ENCODE results near the gene MID2.
"Not testable (repeated sequence)": the region's sequence is repeated elsewhere in the genome, so short reads cannot be mapped to it uniquely, and the experiment has no call there.

The MID2 gene

DNA sequence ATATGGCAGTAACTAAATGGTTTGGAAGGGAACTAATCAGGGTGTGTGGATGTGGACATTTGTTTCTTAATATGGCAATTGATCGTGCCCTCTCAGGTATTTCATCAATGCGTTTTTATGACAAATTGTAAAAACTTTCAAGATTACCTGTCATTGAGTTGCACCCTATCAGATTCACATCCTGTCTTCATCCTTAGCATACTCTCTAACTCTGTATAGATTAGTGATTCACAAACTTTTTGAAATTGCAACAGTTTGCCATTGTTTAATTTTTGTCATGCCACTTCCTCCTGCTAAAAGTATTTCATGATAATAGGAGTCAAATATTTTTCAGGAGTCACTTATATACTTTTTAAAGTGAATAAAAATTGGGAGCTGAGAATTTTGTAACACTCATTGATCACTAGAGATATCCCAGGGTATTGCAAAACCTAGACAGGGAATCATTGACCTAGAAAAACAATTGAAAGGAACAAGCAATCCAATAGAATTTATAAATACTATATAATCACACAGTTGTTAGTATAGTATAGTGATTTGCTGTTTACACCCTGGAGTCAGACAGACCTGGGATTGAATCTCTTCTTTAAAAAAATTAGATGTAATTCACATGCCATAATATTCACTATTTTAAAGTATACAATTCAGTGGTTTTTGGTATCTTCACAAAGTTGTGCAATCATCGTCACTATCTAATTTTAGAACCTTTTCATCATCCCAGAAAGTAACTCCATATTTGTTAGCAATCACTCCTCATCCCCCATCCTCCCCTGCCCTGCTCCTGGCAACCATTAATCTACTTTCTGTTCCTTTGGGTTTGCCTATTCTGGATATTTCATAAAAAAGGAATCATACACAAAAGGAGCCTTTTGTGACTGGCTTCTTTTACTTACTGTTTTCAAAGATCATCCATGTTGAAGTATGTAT lies 8.9 kb downstream of the MID2 start:
- DNase-seq = no peak

DNA sequence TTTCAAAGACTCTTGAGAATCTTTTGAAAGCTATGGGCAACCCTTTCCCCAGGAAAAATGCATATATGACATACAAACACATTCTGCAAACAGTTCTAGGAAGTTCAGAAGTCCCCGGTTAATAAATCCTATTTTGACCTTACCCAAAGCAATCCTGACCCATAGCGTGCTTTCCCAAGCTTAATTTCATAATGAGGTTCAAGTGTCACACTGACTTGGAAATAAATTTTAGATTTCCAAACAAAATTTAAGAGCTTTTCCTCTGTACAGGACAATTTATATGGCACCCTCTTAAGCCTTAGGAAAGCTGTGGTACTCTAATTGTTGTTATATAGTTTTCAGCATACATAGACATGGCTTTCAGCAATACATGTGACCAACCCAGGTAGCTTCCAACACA lies 11.3 kb downstream of the MID2 start:
- DNase-seq = no peak
- in situ Hi-C loops (cut with MboI; ENCODE audit: low pct_unique_long_range_greater_than_20kb, low sequenced_read_pairs) = no loop called here

More for the DNA sequence above, 8.9 kb downstream of the MID2 start:
- in situ Hi-C loops (cut with MboI; ENCODE audit: low pct_unique_long_range_greater_than_20kb, low sequenced_read_pairs) = no loop called here

DNA sequence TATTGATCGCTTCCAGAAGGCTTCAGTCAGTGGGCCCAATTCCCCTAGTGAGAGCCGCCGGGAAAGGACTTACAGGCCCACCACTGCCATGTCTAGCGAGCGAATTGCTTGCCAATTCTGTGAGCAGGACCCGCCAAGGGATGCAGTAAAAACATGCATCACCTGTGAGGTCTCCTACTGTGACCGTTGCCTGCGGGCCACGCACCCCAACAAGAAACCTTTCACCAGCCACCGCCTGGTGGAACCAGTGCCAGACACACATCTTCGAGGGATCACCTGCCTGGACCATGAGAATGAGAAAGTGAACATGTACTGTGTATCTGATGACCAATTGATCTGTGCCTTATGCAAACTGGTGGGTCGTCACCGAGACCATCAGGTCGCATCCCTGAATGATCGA lies 15.3 kb downstream of the MID2 start:
- in situ Hi-C loops (cut with MboI; ENCODE audit: low pct_unique_long_range_greater_than_20kb, low sequenced_read_pairs) = no loop called here
- DNase-seq = no peak

DNA sequence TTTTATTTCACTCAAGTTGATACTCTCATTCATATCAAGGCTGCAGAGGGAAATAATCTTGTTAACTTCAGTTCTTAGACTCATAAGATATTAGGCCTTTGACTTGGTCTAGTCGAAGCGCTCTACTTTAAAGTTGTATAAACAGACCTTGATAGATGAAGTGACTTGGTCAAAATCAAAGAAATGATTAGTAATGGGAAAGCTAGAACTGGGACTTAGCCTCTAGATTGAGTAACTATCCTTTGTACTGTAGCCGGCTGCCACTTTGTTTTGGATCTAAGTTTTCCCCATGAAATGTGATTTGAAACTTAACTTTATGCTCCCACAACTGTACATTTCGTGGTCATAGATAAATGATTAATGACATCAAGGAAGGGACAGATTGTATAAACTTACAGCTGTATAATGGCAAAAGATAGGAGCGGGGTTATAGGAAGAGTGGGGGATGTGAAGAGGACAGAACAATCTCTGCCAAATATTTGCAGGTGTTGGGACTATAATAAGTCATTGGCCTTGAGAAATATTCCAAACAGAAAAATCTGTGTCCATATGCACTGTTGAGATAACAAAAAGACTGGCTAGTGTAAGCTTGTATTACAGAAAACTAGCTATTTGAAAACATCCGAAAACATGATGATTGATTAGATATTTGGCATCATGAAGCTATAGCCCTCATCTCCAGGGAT lies 17.2 kb downstream of the MID2 start:
- in situ Hi-C loops (cut with MboI; ENCODE audit: low pct_unique_long_range_greater_than_20kb, low sequenced_read_pairs) = no loop called here
- DNase-seq = no peak

DNA sequence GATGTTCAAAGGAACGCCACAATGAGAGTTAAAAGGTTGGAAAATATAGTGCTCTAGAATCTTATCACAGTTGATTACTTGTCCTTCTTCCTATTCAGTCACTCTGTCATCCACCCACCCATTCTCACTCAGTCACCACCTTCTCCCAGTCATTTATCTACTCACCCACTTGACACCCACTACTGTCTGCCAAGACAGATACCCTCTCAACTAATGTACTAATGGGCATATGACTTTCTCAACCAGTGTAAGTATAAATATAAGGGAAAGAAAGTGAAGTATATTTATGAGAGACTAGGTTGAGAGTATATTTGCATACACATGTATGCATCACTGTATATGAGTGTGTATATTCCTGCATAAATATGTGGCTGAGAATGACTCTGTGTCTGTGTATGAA lies 20.0 kb downstream of the MID2 start:
- DNase-seq = no peak
- in situ Hi-C loops (cut with MboI; ENCODE audit: low pct_unique_long_range_greater_than_20kb, low sequenced_read_pairs) = no loop called here

DNA sequence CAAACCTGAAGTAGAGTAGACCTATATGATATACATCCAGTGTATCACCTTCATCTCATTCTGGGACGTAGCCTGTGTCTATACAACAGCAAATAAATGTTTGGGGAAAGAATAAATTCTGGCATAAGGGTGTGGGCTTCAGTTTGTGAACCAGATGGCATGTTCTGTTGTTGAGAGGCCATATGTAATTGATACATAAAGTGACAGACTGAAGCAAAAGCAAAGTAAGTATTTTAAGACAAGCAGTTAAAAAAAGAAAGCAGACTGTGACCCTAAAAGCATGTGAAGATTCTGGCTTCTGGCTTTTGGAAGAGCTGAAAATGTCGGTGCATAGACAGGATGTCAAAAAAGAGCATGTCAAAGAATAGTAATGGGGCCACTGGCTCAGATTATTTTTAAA lies 22.9 kb downstream of the MID2 start:
- DNase-seq = no peak

DNA sequence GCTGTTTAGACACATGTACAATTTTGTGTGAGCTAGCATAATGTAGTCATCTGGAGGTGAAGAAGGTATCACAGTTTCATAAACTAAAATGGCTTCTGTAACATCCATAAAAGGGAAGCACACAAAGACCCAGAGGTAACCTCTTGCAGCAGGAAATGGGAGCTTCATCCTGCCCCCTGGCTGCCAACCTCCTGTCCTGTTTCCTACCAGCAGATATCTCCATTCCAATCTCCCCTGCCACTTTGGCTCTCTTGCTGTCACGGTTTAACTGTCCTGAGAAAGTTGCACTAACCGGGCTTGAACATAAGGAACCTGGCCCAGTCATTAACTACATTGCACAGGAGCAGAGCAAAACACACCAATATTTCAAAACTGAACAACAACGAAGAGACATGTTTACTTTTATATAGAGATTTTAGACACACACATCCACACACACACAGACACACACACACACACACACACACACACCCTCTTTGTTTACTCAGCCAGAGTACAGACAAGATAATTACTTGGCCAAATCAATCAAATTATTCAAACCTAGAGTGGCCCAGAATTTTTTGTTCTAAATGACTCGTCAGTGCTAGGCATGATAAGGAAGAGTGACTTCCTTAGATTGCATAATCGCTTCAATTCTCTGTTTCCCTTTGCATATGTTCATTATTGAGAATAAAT lies 24.2 kb downstream of the MID2 start:
- in situ Hi-C loops (cut with MboI; ENCODE audit: low pct_unique_long_range_greater_than_20kb, low sequenced_read_pairs) = no loop called here
- peak; percentile 49 for DNase-seq

More for the DNA sequence above, 22.9 kb downstream of the MID2 start:
- in situ Hi-C loops (cut with MboI; ENCODE audit: low pct_unique_long_range_greater_than_20kb, low sequenced_read_pairs) = no loop called here

DNA sequence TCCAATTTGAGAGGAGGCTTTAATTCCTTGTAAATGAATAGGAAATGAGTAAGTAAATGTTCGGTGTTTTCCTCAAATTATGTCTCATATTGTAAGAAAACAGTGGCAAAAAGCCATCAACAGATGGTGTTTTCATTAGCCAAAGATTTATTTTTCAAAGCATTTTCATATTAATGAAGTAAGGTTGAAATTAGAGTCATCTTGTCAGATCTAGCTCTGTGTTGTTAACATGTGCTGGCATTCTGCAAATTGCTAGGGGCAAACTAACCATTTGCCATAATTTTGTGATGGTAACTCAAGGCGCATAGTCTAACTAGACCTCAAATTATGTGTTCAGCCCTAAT lies 24.7 kb downstream of the MID2 start:
- in situ Hi-C loops (cut with MboI; ENCODE audit: low pct_unique_long_range_greater_than_20kb, low sequenced_read_pairs) = no loop called here
- DNase-seq = no peak

DNA sequence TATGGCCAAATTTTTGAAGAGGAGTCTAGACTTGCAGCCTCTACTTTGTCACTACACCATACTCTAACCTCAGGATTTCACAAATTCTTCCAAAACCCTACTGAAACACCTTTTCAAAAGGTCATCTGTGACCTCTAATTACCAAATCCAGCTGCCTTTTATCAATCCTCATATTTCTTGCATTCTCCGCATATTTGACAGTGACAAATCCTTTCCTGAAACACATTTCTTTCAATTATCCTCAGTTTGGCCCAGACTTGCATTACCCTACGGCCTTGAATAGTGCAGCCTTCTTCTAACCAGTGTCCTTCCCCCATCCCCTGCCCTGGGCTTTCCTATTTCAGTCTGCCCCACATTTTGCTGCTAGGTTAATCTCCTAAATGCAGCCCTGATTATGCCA lies 25.5 kb downstream of the MID2 start:
- in situ Hi-C loops (cut with MboI; ENCODE audit: low pct_unique_long_range_greater_than_20kb, low sequenced_read_pairs) = no loop called here
- no peak for DNase-seq

DNA sequence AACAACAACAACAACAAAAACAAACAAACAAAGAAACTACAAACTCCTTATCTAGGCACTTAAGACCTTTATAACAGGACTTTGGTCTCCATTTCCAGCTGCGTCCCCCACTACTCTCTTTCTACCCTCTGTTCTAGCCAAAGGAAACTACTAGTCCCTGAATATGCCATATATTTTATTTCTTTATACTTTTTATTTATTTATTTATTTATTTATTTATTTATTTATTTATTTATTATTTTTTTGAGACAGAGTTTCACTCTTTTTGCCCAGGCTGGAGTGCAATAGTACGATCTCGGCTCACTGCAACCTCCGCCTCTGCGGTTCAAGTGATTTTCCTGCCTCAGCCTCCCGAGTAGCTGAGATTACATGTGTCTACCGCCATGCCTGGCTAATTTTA lies 26.0 kb downstream of the MID2 start:
- DNase-seq; in situ Hi-C loops (cut with MboI; ENCODE audit: low pct_unique_long_range_greater_than_20kb, low sequenced_read_pairs): not testable (repeated sequence)

DNA sequence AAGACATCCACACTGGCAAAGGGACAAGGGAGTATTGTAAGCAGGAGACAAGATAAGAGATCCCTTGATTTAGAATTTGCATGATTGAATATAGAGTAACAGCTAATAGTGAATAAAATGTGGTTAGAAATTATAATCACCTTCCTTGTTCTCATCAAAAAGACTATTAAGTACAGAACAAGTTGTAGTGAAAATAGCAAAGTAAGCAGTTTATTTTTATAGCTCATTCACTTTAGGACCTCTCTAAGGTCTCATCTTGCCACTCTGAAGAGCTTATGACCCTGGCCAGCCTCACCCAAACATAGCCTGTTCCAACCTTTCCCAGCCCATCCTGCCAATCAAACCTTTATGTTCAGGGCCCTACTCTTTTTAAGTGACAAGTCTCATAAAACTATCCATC lies 30.6 kb downstream of the MID2 start:
- in situ Hi-C loops (cut with MboI; ENCODE audit: low pct_unique_long_range_greater_than_20kb, low sequenced_read_pairs) = no loop called here
- DNase-seq = no peak

DNA sequence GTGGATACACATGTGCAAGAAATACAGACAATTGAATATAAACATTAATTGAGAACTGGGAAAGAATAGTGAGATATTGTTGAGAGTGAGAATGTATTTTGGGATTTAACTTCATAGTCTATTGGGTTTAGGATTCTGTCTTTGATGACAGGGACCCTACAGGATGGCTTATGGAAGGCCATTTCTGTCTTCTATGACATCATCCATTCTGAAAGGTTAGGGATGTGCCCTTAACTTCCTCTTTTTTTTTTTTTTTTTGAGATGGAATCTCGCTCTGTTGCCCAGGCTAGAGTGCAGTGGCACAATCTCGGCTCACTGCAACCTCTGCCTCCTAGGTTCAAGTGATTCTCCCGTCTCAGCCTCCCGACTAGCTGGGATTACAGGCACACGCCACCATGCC lies 31.4 kb downstream of the MID2 start:
- in situ Hi-C loops (cut with MboI; ENCODE audit: low pct_unique_long_range_greater_than_20kb, low sequenced_read_pairs); DNase-seq: not testable (repeated sequence)

DNA sequence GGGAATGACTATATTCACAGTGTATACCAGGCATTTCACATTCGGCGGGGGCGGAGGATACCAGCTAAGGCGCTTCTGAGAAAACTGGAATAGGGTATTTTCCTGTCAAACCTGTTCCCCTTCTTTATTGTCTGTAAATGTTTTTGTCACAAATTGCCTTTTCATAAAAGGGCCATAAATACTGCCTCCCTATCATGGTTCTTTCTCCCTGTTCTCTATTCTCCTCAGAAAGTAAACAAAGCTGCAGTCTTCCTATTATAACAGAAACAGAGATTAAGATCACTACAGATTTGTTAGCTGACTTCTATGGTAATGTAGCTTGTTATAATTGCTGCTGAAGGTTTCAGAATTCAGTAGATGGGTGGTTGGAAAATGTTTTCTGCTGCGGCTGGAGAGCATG lies 32.2 kb downstream of the MID2 start:
- DNase-seq = no peak
- in situ Hi-C loops (cut with MboI; ENCODE audit: low pct_unique_long_range_greater_than_20kb, low sequenced_read_pairs) = no loop called here

DNA sequence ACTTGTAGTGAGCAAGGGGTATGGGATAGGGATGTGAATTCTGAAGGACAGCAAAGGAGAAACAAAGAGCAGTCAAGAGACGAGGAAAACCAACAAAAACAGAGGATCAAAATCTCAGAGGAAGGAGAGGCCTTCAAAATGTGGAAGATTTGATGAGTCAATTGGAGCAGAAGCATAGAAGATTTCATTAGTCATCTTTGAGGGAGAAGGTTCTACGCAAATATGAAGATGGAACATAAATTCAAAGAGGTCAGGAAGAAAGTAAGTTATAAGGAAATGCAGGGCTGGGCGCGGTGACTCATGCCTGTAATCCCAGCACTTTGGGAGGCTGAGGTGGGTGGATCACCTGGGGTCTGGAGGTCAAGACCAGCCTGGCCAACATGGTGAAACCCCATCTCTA lies 35.4 kb downstream of the MID2 start:
- no peak for DNase-seq
- in situ Hi-C loops (cut with MboI; ENCODE audit: low pct_unique_long_range_greater_than_20kb, low sequenced_read_pairs) = no loop called here

DNA sequence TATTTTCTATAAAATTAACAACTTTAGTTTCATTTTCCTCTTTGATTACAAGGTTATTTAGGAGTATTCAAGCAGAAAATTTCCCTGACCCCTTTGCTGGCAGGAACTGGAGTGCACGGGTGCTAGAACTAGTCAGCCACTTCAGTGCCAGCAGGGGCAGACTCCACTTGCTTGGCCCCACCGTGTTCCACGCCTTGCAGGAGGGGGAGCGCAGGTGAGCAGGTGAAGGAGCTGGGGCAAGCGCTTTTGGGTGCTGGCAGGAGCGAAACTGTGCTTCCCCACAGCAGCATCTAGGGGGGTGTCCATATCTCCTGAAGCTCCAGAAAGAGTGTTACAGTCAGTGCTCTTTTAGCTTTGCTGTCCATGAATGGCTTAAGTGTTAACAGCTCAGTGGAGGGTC lies 45.5 kb downstream of the MID2 start:
- in situ Hi-C loops (cut with MboI; ENCODE audit: low pct_unique_long_range_greater_than_20kb, low sequenced_read_pairs) = no loop called here
- no peak for DNase-seq

DNA sequence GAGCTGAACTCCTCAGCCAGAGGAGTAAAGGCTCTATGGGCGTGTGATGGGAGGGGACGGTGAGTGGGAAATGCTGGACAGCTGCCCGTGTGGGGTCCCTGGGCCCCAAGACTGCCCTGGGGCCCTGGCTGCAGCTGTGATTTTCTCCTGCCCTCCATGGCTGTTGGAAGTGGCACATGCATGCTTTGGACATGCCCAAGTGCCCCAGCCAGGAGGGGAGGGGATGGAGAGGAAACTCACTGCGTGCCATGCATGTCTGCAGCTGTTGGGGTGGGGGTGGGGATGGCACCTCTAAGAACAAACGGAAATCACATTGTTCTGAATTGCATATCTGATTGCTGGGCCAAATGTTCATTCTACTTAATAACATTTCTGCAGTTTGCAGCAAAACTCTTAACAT lies 52.4 kb downstream of the MID2 start:
- no peak for DNase-seq
- in situ Hi-C loops (cut with MboI; ENCODE audit: low pct_unique_long_range_greater_than_20kb, low sequenced_read_pairs) = no loop called here

DNA sequence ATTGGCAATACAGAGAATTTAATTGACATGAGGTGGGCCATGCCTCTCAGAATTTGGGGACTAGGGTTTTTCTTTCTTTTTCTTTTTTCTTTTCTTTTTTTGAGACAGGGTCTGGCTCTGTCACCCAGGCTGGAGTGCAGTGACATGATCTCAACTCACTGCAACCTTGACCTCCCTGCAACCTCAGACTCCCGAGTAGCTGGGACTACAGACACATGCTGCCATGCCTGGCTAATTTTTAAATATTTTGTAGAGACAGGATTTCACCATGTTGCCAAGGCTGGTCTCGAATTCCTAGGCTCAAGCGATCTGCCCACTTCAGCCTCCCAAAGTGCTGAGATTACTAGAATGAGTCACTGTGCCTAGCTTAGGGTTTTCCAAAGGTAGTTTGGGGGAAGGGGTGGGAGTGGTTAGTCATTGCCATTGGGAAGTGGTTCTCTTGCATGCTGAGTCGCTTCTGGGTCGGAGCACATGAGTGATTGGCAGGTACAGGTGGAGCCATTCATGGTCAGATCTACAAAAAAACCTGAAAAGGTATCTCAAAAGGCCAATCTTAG lies 54.5 kb downstream of the MID2 start:
- in situ Hi-C loops (cut with MboI; ENCODE audit: low pct_unique_long_range_greater_than_20kb, low sequenced_read_pairs) = no loop called here
- no peak for DNase-seq

DNA sequence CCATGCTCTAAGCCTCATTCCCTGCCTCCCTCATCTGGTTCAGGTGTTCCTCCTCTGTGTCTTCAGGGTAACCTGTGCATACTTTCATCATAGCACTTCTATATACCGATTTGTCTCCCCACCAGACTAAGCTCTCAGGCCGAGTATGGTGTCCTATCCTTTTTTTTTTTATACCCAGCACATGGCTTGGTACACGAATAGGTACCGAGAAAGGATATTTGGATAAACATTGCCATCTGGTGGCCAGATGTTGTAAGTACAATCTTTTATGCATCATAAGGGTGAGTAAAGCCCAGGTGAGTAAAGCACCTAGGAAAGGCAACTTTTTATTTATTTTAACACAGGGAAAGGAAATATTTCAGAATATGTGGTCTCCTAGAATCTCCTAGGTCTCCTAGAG lies 68.4 kb downstream of the MID2 start:
- peak; percentile 73 for DNase-seq
- in situ Hi-C loops (cut with MboI; ENCODE audit: low pct_unique_long_range_greater_than_20kb, low sequenced_read_pairs) = no loop called here

DNA sequence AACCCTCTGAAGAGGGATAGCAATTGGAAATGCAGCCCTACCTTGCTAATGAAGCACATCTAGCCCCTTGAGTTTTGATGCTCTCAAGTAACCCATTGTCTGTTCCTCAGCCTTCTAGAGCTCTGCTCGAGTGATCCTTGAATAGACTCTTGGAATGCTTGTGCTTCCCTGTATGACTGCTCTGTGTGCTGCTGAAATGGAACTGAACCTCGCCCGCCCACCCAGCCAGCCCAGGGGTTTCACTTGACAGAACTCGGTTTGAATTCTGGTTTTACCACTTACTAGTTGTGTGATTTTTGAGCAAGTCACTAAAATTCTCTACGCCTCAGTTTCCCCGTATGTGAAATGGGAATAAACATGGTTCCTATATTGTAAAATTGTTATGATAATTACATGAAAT lies 77.1 kb downstream of the MID2 start:
- no peak for DNase-seq
- in situ Hi-C loops (cut with MboI; ENCODE audit: low pct_unique_long_range_greater_than_20kb, low sequenced_read_pairs) = no loop called here

DNA sequence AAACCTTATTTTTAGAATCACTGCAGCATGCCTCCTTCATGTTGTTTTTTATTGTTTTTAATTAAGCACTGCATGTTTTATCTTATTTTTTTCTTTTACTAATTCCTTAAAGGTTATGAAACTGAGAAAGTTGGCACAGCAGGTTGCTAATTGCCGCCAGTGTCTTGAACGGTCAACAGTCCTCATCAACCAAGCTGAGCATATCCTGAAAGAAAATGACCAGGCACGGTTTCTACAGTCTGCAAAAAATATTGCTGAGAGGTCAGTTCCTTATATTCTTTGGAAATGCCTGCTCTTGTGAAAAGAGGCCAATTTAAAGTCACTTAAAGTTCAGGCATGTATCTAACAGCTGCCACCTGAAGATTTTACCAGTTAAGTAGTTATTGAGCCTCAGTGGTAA lies 79.7 kb downstream of the MID2 start:
- DNase-seq = no peak
- in situ Hi-C loops (cut with MboI; ENCODE audit: low pct_unique_long_range_greater_than_20kb, low sequenced_read_pairs) = no loop called here
